CD8-positive, alpha-beta memory T cell (primary cell): ENCODE measurements around the gene IGFL1. TPM values are rescaled to one million over a fixed set of nuclear protein-coding genes. Genes with fewer than 3 reads are reported as not detected.
"Not testable (repeated sequence)": the region's sequence is repeated elsewhere in the genome, so short reads cannot be mapped to it uniquely, and the experiment has no call there.

ENCODE experiments used
- CTCF ChIA-PET: fragments of 350-600 bp; sonication (Branson Sonifier 250); formaldehyde crosslinking; loops from one replicate; lab custom pipeline; 2021; ENCODE audit warnings: antibody characterized with exemption; lab: Charles Lee
- POLR2A ChIA-PET: fragments of 350-600 bp; sonication (Branson Sonifier 250); formaldehyde crosslinking; loops from one replicate; lab custom pipeline; 2021; ENCODE audit warnings: antibody characterized with exemption; lab: Charles Lee
- DNase-seq, 5 donors: peaks; one replicate each; pipeline versions ENCODE4 v3.0.0 to v3.0.0-alpha.2; 2020 to 2022; ENCODE audit warnings: mixed read lengths in 1 of 5
- H3K27ac ChIP-seq: one replicate; pipeline ENCODE4 v1.7.0; 2013; ENCODE audit warnings: low read depth, mild to moderate bottlenecking, low read length, moderate library complexity
- H3K27me3 ChIP-seq: 2 replicates; pipeline ENCODE4 v1.7.0; 2013; ENCODE audit warnings: low read length, mild to moderate bottlenecking; ENCODE audit not compliant: insufficient read depth, poor library complexity, severe bottlenecking
- H3K36me3 ChIP-seq: 2 replicates; pipeline ENCODE4 v1.7.0; 2013; ENCODE audit warnings: mild to moderate bottlenecking, low read length, moderate library complexity; ENCODE audit not compliant: insufficient read depth
- H3K4me1 ChIP-seq: 2 replicates; pipeline ENCODE4 v1.7.0; 2013; ENCODE audit warnings: mild to moderate bottlenecking, low read length, moderate library complexity; ENCODE audit not compliant: insufficient read depth
- H3K4me3 ChIP-seq: 2 replicates; pipeline ENCODE4 v1.7.0; 2013; ENCODE audit warnings: mild to moderate bottlenecking, low read length
- H3K9me3 ChIP-seq: 2 replicates; pipeline ENCODE4 v1.7.0; 2013; ENCODE audit warnings: mild to moderate bottlenecking, low read length
- H3K27ac Mint-ChIP-seq, 8 donors: one replicate each; pipeline ENCODE4 v1.8.0; 2020 to 2021; ENCODE audit warnings: mixed read lengths in 8 of 8, mild to moderate bottlenecking in 6 of 8, inconsistent platforms in 3 of 8, moderate library complexity in 3 of 8
- H3K27me3 Mint-ChIP-seq, 2 donors: one replicate each; pipeline ENCODE4 v1.8.0; 2020 to 2021; ENCODE audit warnings: mixed read lengths in 2 of 2, mild to moderate bottlenecking in 1 of 2, moderate library complexity in 1 of 2
- H3K36me3 Mint-ChIP-seq, 3 donors: one replicate each; pipeline ENCODE4 v1.8.0; 2020 to 2021; ENCODE audit warnings: mixed read lengths in 3 of 3, inconsistent platforms in 1 of 3, mild to moderate bottlenecking in 1 of 3
- H3K4me1 Mint-ChIP-seq, 3 donors: one replicate each; pipeline ENCODE4 v1.8.0; 2020 to 2021; ENCODE audit warnings: mixed read lengths in 3 of 3, inconsistent platforms in 1 of 3, mild to moderate bottlenecking in 1 of 3
- H3K4me3 Mint-ChIP-seq, 7 donors: one replicate each; pipeline ENCODE4 v1.8.0; 2020 to 2021; ENCODE audit warnings: mixed read lengths in 7 of 7, mild to moderate bottlenecking in 6 of 7, moderate library complexity in 4 of 7, inconsistent platforms in 2 of 7
- H3K9me3 Mint-ChIP-seq, 5 donors: one replicate each; pipeline ENCODE4 v1.8.0; 2020 to 2022; ENCODE audit warnings: mixed read lengths in 5 of 5, mild to moderate bottlenecking in 3 of 5, moderate library complexity in 2 of 5, inconsistent platforms in 1 of 5
- polyA plus RNA-seq: library from polyadenylated mRNA; unstranded; fragments of 300-500 nt; fragmentation: Illumina TruSeq; gene quantifications from one replicate; pipeline ENCODE4 v1.2.3, GENCODE V29; 2021
- total RNA-seq, 2 experiments: library from RNA; stranded (reverse); gene quantifications; one replicate each; pipeline ENCODE4 v1.2.3, GENCODE V29; 2021

Gene IGFL1
- total and polyA plus RNA-seq, 3 experiments from 2014 or later = not detected

DNA sequence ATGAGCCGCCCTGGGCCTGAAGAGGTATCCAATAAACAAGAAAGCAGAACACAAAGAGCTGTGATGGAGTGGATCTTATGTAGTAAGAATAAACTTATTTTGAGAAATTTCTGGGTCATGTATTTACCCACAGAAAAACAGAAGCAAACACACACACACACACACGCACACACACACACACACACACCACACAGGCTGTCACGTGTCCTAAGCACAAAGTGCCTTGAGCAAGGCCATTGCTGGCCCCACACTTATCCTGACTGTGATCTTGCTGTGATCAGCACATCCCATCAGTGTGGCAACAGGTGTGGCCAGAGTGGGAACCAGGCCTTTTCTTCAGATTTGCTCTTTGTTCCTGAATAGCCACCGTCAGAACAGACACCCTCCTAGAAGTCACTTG is 4.3 kb downstream of the IGFL1 start:
- H3K9me3 ChIP-seq, H3K27ac Mint-ChIP-seq, H3K4me1 ChIP-seq, H3K4me3 Mint-ChIP-seq, H3K36me3 ChIP-seq, POLR2A ChIA-PET, CTCF ChIA-PET, H3K27ac ChIP-seq, H3K9me3 Mint-ChIP-seq, H3K4me1 Mint-ChIP-seq, H3K4me3 ChIP-seq, DNase-seq, H3K27me3 ChIP-seq, H3K36me3 Mint-ChIP-seq: not testable (repeated sequence)
- peaks cover 29 to 69% of the 10 kb centered on the region in 2 donors for H3K27me3 Mint-ChIP-seq

DNA sequence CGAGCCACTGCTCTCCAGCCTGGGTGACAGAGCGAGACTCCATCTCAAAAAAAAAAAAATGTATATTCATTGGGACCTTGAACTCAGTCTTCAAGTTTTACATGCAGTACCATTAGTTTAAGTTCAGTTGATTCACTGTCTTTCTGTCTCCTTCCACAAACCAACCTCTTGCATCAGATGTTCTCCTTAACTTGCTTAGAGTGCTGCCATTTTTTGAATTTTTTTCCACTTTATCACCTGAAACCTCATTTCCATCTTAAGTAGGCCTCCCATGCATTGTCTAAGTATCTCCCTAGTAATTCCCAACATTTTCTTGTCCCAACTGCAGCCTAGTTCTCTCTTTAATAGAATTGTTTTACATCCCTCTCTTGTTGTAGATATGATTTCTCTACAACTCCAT is 8.6 kb downstream of the IGFL1 start:
- H3K27me3 Mint-ChIP-seq = peaks cover 24 to 70% of the 10 kb centered on the region in 2 donors
- H3K9me3 ChIP-seq, H3K4me3 Mint-ChIP-seq, H3K27ac Mint-ChIP-seq, H3K4me1 ChIP-seq, H3K9me3 Mint-ChIP-seq, H3K36me3 Mint-ChIP-seq, H3K27me3 ChIP-seq, DNase-seq, H3K27ac ChIP-seq, POLR2A ChIA-PET, CTCF ChIA-PET, H3K36me3 ChIP-seq, H3K4me3 ChIP-seq, H3K4me1 Mint-ChIP-seq: not testable (repeated sequence)

- no peak overlapping the region for H3K27ac Mint-ChIP-seq
- Histone ChIP-seq H3K9me3 (no peaks in the 10 kb centered on the region), H3K27ac (no peak overlapping the region), H3K36me3 (no peaks in the 10 kb centered on the region), H3K27me3 (no peaks in the 10 kb centered on the region), H3K4me1 (no peaks in the 10 kb centered on the region), H3K4me3 (no peak overlapping the region)
- H3K36me3 Mint-ChIP-seq = no peaks in the 10 kb centered on the region
- ChIA-PET CTCF (interaction anchor here (1.0 kb wide), 1 partner anchor 41 kb away, joined by 3 read pairs; no protein-coding TSS in a partner anchor), POLR2A (no interaction called here)
- no peak overlapping the region for H3K4me3 Mint-ChIP-seq
- H3K27me3 Mint-ChIP-seq = peaks cover 29 to 74% of the 10 kb centered on the region in 2 donors
- H3K9me3 Mint-ChIP-seq = no peaks in the 10 kb centered on the region
- DNase-seq = no peak
- no peaks in the 10 kb centered on the region for H3K4me1 Mint-ChIP-seq
These were observed 9.9 kb downstream of the IGFL1 start for GRCh38 chr19:46239193-46240024.

- Histone ChIP-seq H3K27me3 (no peaks in the 10 kb centered on the region), H3K36me3 (no peaks in the 10 kb centered on the region), H3K27ac (no peak overlapping the region), H3K9me3 (no peaks in the 10 kb centered on the region), H3K4me1 (no peaks in the 10 kb centered on the region), H3K4me3 (no peak overlapping the region)
- H3K4me3 Mint-ChIP-seq = no peak overlapping the region
- H3K27ac Mint-ChIP-seq = no peak overlapping the region
- H3K27me3 Mint-ChIP-seq = peaks cover 33 to 75% of the 10 kb centered on the region in 2 donors
- ChIA-PET POLR2A (no interaction called here), CTCF (no interaction called here)
- no peaks in the 10 kb centered on the region for H3K36me3 Mint-ChIP-seq
- DNase-seq = no peak
- no peaks in the 10 kb centered on the region for H3K9me3 Mint-ChIP-seq
- no peaks in the 10 kb centered on the region for H3K4me1 Mint-ChIP-seq
These were observed 11.2 kb downstream of the IGFL1 start for GRCh38 chr19:46240693-46241092.

GRCh38 chr19:46241626-46242025 is 12.1 kb downstream of the IGFL1 start:
- no peaks in the 10 kb centered on the region for H3K36me3 ChIP-seq
- Mint-ChIP-seq H3K27ac (peak overlapping the region in 1 of 8 donors; percentile 5), H3K4me1 (no peaks in the 10 kb centered on the region), H3K27me3 (peaks cover 28 to 76% of the 10 kb centered on the region in 2 donors), H3K36me3 (no peaks in the 10 kb centered on the region), H3K4me3 (no peak overlapping the region), H3K9me3 (no peaks in the 10 kb centered on the region)
- CTCF ChIA-PET = interaction anchor here (0.7 kb wide), 1 partner anchor 169 kb away, joined by 4 read pairs; no protein-coding TSS in a partner anchor
- H3K4me1 ChIP-seq = no peaks in the 10 kb centered on the region
- DNase-seq = no peak
- H3K27ac ChIP-seq = no peak overlapping the region
- H3K27me3 ChIP-seq = no peaks in the 10 kb centered on the region
- POLR2A ChIA-PET = interaction anchor here (0.6 kb wide), 1 partner anchor 10 kb away, joined by 3 read pairs; no protein-coding TSS in a partner anchor
- H3K4me3 ChIP-seq = no peak overlapping the region
- H3K9me3 ChIP-seq = no peaks in the 10 kb centered on the region

GRCh38 chr19:46243081-46243654 is 13.6 kb downstream of the IGFL1 start:
- POLR2A ChIA-PET, CTCF ChIA-PET, H3K36me3 ChIP-seq, H3K4me3 ChIP-seq, H3K4me1 ChIP-seq, H3K27ac Mint-ChIP-seq, H3K27ac ChIP-seq, H3K27me3 ChIP-seq, H3K9me3 ChIP-seq, H3K9me3 Mint-ChIP-seq, H3K4me3 Mint-ChIP-seq, DNase-seq, H3K36me3 Mint-ChIP-seq, H3K4me1 Mint-ChIP-seq: not testable (repeated sequence)
- H3K27me3 Mint-ChIP-seq = peaks cover 33 to 73% of the 10 kb centered on the region in 2 donors

DNA sequence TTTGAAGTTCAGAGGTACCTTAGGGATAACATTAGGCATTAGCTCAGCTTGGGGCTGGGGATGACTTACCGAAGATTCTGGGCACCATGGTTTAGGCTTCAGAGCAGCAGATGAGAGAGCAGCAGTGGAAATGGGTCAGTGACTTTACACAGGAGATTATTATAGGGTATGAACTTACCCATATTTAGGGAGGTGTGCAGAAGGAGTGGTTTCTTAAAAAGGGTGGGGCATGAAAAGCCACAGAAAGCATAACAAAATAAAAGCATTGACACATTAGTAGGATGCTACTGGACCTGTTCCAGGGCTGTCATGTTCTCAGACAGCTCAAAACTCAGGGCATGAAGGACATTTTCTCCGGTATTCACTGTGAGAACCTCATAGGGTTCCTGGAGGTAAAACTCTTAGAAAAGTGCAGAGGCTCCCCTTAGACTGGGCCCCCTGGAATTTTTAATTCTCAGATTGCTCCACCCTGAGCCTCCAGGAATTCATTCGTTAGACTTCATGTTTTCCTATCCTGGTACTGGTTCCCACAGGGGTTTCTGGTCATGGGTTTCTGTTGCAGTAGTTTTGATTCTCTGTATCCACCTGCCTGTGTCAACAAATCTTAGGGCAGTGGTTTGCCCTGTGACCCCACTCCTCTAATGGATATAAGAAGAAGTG is 20.7 kb downstream of the IGFL1 start:
- H3K4me1 Mint-ChIP-seq = no peaks in the 10 kb centered on the region
- DNase-seq = no peak
- Histone ChIP-seq H3K4me3 (no peak overlapping the region), H3K9me3 (no peaks in the 10 kb centered on the region), H3K36me3 (no peaks in the 10 kb centered on the region), H3K4me1 (no peaks in the 10 kb centered on the region), H3K27ac (no peak overlapping the region), H3K27me3 (no peaks in the 10 kb centered on the region)
- no peak overlapping the region for H3K4me3 Mint-ChIP-seq
- ChIA-PET POLR2A (no interaction called here), CTCF (no interaction called here)
- H3K36me3 Mint-ChIP-seq = no peaks in the 10 kb centered on the region
- peaks cover 0 to 2% (median 0%) of the 10 kb centered on the region in 5 donors for H3K9me3 Mint-ChIP-seq
- H3K27me3 Mint-ChIP-seq = peaks cover 28 to 53% of the 10 kb centered on the region in 2 donors
- H3K27ac Mint-ChIP-seq = no peak overlapping the region

DNA sequence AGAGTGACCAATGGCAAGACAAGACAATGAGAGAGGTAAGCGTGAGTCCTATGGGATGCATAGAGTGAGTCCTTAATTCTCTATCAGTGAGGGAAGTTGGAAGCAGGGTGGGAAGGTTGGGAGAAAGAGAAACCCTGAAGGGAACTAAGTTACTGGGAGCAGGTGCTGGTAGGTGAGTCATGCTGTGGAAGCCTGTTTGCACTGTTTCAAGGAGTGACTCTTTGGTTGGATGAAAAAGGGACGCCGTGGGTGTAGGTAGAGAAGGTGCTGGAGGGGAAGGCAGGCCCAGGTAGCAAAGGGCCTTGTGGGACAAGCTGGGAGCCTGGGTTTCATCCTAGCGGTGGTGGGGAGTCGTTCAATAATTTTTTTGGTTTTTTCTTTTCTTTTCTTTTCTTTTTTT is 21.9 kb downstream of the IGFL1 start:
- ChIA-PET CTCF (no interaction called here), POLR2A (interaction anchor here (0.7 kb wide), 1 partner anchor 11 kb away, joined by 4 read pairs; no protein-coding TSS in a partner anchor)

More for the DNA sequence above, 21.9 kb downstream of the IGFL1 start:
- Histone ChIP-seq H3K36me3 (no peaks in the 10 kb centered on the region), H3K27ac (no peak overlapping the region), H3K4me3 (no peak overlapping the region), H3K27me3 (no peaks in the 10 kb centered on the region), H3K4me1 (no peaks in the 10 kb centered on the region), H3K9me3 (no peaks in the 10 kb centered on the region)
- H3K9me3 Mint-ChIP-seq = peaks cover 0 to 3% (median 0%) of the 10 kb centered on the region in 5 donors
- H3K4me3 Mint-ChIP-seq = no peak overlapping the region
- peaks cover 26 to 45% of the 10 kb centered on the region in 2 donors for H3K27me3 Mint-ChIP-seq
- H3K36me3 Mint-ChIP-seq = no peaks in the 10 kb centered on the region
- no peaks in the 10 kb centered on the region for H3K4me1 Mint-ChIP-seq
- no peak for DNase-seq
- H3K27ac Mint-ChIP-seq = no peak overlapping the region
